Naive thymus-derived CD4-positive, alpha-beta T cell (primary cell): ENCODE measurements around the gene NDUFAF7. TPM values are rescaled to one million over a fixed set of nuclear protein-coding genes. Genes with fewer than 3 reads are reported as not detected.

Experiments
- ATAC-seq: fragments of 150-1000 bp; cut with Tn5 transposase; 2 replicates; pipeline ENCODE4 v1.10.0; 2021; ENCODE audit warnings: mild to moderate bottlenecking, moderate library complexity
- CTCF ChIA-PET: fragments of 350-600 bp; sonication (Branson Sonifier 250); formaldehyde crosslinking; loops from one replicate; lab custom pipeline; 2021; ENCODE audit warnings: antibody characterized with exemption; lab: Charles Lee
- POLR2A ChIA-PET: fragments of 350-600 bp; sonication (Branson Sonifier 250); formaldehyde crosslinking; loops from one replicate; lab custom pipeline; 2021; ENCODE audit warnings: antibody characterized with exemption, inconsistent platforms; lab: Charles Lee
- DNase-seq, 9 donors: peaks; one replicate each; pipeline versions ENCODE4 v3.0.0 to v3.0.0-alpha.2; 2020 to 2022; ENCODE audit warnings: mixed read lengths in 1 of 9
- H3K27ac ChIP-seq: one replicate; pipeline ENCODE4 v1.7.0; 2013; ENCODE audit warnings: mild to moderate bottlenecking, low read depth, low read length, moderate library complexity
- H3K27me3 ChIP-seq, 2 donors: one replicate each; pipeline ENCODE4 v1.7.0; 2013; ENCODE audit warnings: low read length in 2 of 2, mild to moderate bottlenecking in 2 of 2, moderate library complexity in 2 of 2; ENCODE audit not compliant: control insufficient read depth in 2 of 2, insufficient read depth in 2 of 2
- H3K36me3 ChIP-seq, 3 experiments: 1 replicate in 2 of 3; 2 replicates in 1 of 3; pipeline ENCODE4 v1.7.0; 2013; ENCODE audit warnings: low read length in 3 of 3, mild to moderate bottlenecking in 3 of 3, moderate library complexity in 1 of 3; ENCODE audit not compliant: insufficient read depth in 3 of 3, control insufficient read depth in 2 of 3
- H3K4me1 ChIP-seq, 2 donors: one replicate each; pipeline ENCODE4 v1.7.0; 2013; ENCODE audit warnings: low read length in 2 of 2, mild to moderate bottlenecking in 2 of 2, moderate library complexity in 1 of 2; ENCODE audit not compliant: control insufficient read depth in 2 of 2, insufficient read depth in 2 of 2
- H3K4me3 ChIP-seq: 2 replicates; pipeline ENCODE4 v1.7.0; 2013; ENCODE audit warnings: mild to moderate bottlenecking, low read length
- H3K9me3 ChIP-seq, 3 experiments: 1 replicate in 2 of 3; 2 replicates in 1 of 3; pipeline ENCODE4 v1.7.0; 2013; ENCODE audit warnings: low read length in 3 of 3; ENCODE audit not compliant: control insufficient read depth in 2 of 3
- H3K27ac Mint-ChIP-seq, 9 donors: one replicate each; pipeline ENCODE4 v1.8.0; 2020 to 2022; ENCODE audit warnings: mixed read lengths in 9 of 9, mild to moderate bottlenecking in 8 of 9, moderate library complexity in 5 of 9, inconsistent platforms in 2 of 9
- H3K27me3 Mint-ChIP-seq, 5 donors: one replicate each; pipeline ENCODE4 v1.8.0; 2021 to 2022; ENCODE audit warnings: mixed read lengths in 5 of 5, mild to moderate bottlenecking in 1 of 5
- H3K36me3 Mint-ChIP-seq, 5 donors: one replicate each; pipeline ENCODE4 v1.8.0; 2020 to 2022; ENCODE audit warnings: mixed read lengths in 5 of 5, mild to moderate bottlenecking in 3 of 5, inconsistent platforms in 1 of 5
- H3K4me1 Mint-ChIP-seq, 7 donors: one replicate each; pipeline ENCODE4 v1.8.0; 2020 to 2022; ENCODE audit warnings: mixed read lengths in 7 of 7, mild to moderate bottlenecking in 3 of 7, inconsistent platforms in 1 of 7
- H3K4me3 Mint-ChIP-seq, 10 donors: one replicate each; pipeline ENCODE4 v1.8.0; 2020 to 2022; ENCODE audit warnings: mild to moderate bottlenecking in 10 of 10, mixed read lengths in 10 of 10, moderate library complexity in 6 of 10, inconsistent platforms in 2 of 10
- H3K9me3 Mint-ChIP-seq, 11 donors: one replicate each; pipeline ENCODE4 v1.8.0; 2020 to 2022; ENCODE audit warnings: mixed read lengths in 11 of 11, mild to moderate bottlenecking in 4 of 11, inconsistent platforms in 1 of 11, moderate library complexity in 1 of 11
- intact Hi-C, 2 donors: fragments of 100-400 bp; cut with micrococcal nuclease; formaldehyde crosslinking; loops; one replicate each; pipeline ENCODE4 v1.15.1; 2023
- polyA plus RNA-seq, 2 donors: library from polyadenylated mRNA; unstranded; fragments of 300-500 nt; fragmentation: Illumina TruSeq; gene quantifications; one replicate each; pipeline ENCODE4 v1.2.3, GENCODE V29; 2021
- total RNA-seq, 6 experiments: library from RNA in 5 of 6; stranded (reverse) in 5 of 6; gene quantifications; 1 replicate in 5 of 6; 2 replicates in 1 of 6; pipeline ENCODE4 v1.2.3 and lab custom pipeline; 2021 to 2026

NDUFAF7 gene, protein sequence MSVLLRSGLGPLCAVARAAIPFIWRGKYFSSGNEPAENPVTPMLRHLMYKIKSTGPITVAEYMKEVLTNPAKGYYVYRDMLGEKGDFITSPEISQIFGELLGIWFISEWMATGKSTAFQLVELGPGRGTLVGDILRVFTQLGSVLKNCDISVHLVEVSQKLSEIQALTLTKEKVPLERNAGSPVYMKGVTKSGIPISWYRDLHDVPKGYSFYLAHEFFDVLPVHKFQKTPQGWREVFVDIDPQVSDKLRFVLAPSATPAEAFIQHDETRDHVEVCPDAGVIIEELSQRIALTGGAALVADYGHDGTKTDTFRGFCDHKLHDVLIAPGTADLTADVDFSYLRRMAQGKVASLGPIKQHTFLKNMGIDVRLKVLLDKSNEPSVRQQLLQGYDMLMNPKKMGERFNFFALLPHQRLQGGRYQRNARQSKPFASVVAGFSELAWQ
- 10 to 100 TPM; 21.6 to 38.2 (median 28.5) TPM for total RNA-seq
- 10 to 100 TPM in 1 of 2 donors, 1 to 10 TPM in 1; 9.5 to 11.7 TPM for polyA plus RNA-seq
- total RNA-seq (lab: John Stamatoyannopoulos, UW): 24.5 reads per million, percentile 55 among the genes with 10 or more reads in this experiment

DNA sequence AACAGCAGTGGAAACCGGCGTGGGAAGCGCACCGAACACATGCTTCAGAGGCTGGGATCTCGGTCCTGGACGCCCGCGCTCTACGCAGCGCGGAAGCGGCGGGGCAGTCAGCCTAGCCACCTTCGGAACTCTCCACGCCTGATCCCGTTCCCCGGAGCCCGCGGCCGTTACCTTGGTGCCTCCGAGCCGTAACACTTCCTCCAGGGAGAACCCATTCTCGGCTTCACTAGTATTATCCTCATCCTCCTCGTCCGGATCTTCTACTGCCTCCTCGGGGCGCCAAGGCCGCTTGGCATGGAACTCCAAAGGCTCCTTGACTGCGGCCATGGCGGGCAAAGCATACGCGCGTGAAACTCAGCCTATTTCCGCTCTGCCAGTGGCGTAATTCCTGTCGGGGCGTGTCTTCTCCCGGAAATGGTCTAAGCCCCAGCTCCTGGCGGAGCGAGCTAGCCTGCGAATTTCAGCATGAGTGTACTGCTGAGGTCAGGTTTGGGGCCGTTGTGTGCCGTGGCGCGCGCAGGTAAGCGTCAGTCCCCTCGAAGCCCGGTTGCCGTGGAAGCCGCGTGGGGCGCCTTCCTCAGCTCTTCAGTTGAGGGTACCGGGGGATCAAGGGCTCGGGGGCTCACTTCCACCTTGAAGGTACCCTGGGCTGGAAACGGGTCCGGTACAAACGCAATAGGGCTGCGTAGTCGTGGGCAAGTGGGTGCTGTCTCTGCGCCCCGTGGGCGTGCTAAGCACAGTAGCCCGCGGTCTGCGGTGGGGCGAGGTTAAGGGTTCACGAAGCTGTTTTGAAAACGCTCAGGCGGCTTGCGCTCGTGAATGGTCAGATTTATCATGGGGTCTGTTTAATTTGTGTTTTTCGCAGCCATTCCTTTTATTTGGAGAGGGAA, at the start of gene NDUFAF7, which contains the start of gene CEBPZ:
Gene NDUFAF7, plus strand, starts transcription at position 418 of the 890 bp plus-strand sequence. Its CDS starts 48 bp downstream, at position 466.
Gene CEBPZ, minus strand, starts transcription at position 356 of the 890 bp plus-strand sequence. Its CDS starts 29 bp downstream, at position 327.
- H3K4me3 Mint-ChIP-seq: no peak within 1 kb of the TSS
- H3K36me3 Mint-ChIP-seq: peaks cover 5 to 30% (median 29%) of the 10 kb centered on the region in 5 donors
- no peaks in the 10 kb centered on the region for H3K27me3 Mint-ChIP-seq
- DNase-seq (peak; percentile 71 to 87 (median 84)), ATAC-seq (peak; percentile 95)
- H3K9me3 Mint-ChIP-seq: peaks cover 0 to 1% (median 0%) of the 10 kb centered on the region in 11 donors
- intact Hi-C loops: loop anchor here (1.0 to 5.0 kb wide), 11 partner anchors 13 to 265 kb away; partner anchors contain the start of genes CEBPZOS (in 2 of the 2), GPATCH11 (in 2 of the 2), HEATR5B (in 2 of the 2) and PRKD3 (in 2 of the 2)
- Histone ChIP-seq H3K27ac (peak within 1 kb of the TSS; percentile 93), H3K27me3 (no peaks in the 10 kb centered on the region), H3K4me3 (peak within 1 kb of the TSS; percentile 84), H3K36me3 (peaks cover 0 to 32% (median 19%) of the 10 kb centered on the region in 3 experiments), H3K9me3 (no peaks in the 10 kb centered on the region), H3K4me1 (peaks cover 31 to 39% of the 10 kb centered on the region in 2 donors)
- H3K27ac Mint-ChIP-seq: no peak within 1 kb of the TSS
- peaks cover 25 to 54% (median 43%) of the 10 kb centered on the region in 7 donors for H3K4me1 Mint-ChIP-seq
- ChIA-PET CTCF (interaction anchor here (1.1 kb wide), 1 partner anchor 9 kb away, joined by 5 read pairs; no protein-coding TSS in a partner anchor), POLR2A (interaction anchor here (0.7 to 2.2 kb wide), 10 partner anchors 12 to 1520 kb away, joined by 3 to 14 read pairs (median 3); partner anchors contain the start of gene SRSF7)

DNA sequence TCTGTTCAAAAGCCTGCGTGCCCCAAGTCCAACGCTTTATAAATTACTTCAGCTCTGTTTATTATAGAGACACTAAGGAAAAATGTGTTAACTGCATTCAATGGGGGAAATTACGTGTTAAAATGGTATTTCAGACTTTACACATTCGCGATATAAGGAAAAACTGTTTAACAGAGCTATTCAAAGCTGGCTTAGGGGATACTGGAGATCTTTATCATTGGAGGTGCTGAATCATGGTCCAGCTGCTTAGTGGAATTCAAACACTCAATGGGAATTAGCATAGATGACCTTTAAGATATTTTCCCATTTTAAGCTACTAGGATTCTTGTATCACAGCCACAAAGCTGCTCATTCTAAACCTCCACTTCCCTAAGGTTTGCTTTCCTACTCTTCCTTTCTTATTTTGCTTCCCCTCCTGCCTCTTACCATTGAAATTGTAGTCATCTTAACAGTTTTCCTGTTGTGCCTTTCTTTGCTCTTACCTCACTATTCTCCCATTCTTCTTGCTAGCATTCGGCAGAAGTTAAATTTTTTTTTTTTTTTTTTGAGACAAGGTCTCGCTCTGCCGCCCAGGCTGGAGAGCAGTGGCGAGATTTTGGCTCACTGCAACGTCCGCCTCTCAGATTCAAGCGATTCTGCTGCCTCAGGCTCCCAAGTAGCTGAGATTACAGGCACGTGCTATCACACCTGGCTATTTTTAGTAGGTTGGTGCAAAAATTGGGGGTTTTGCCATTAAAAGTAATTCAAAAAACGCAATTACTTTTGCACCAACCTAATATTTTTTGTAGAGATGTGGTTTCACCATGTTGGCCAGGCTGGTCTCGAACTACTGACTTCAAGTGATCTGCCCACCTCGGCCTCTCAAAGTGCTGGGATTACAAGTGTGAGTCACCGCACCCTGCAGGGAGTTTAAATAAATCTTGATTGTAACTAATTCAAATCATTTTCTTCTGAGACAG, 49.5 kb upstream of the NDUFAF7 start:
- no peaks in the 10 kb centered on the region for H3K4me1 ChIP-seq
- no peak for ATAC-seq
- H3K27me3 ChIP-seq: no peaks in the 10 kb centered on the region
- H3K36me3 Mint-ChIP-seq: no peaks in the 10 kb centered on the region
- H3K27me3 Mint-ChIP-seq: peaks cover 8 to 58% (median 13%) of the 10 kb centered on the region in 5 donors
- H3K4me3 Mint-ChIP-seq: no peak overlapping the region
- H3K27ac ChIP-seq: no peak overlapping the region
- ChIA-PET CTCF (no interaction called here), POLR2A (interaction anchor here (0.7 kb wide), 1 partner anchor 144 kb away, joined by 4 read pairs; no protein-coding TSS in a partner anchor)
- no peak overlapping the region for H3K27ac Mint-ChIP-seq
- no peaks in the 10 kb centered on the region for H3K36me3 ChIP-seq
- H3K4me1 Mint-ChIP-seq: no peaks in the 10 kb centered on the region
- H3K9me3 Mint-ChIP-seq: no peaks in the 10 kb centered on the region
- no peak for DNase-seq
- H3K9me3 ChIP-seq: no peaks in the 10 kb centered on the region
- intact Hi-C loops: no loop called here
- no peak overlapping the region for H3K4me3 ChIP-seq

DNA sequence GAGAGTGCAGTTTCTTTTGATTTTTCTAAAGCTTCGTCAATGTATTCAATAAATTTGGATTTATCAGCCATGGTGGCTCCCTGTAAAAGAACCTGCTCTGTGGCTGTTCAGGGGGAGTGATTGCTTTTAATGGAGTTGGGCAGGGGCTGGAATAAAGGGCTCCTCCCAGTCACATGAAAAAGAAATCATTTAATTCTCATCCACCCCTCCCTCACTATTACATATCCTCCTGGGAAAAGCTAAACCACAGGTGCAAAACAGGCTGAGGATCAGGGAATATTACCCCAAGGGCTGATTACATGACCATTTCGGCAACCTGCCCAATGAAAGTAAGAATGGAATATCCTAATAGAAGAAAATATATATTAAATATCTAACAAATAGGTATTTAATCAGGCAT, 42.9 kb upstream of the NDUFAF7 start, which contains the start of gene SULT6B1:
Gene SULT6B1, minus strand, starts transcription at position 101 of the 400 bp plus-strand sequence. Its CDS starts 30 bp downstream, at position 71.
- Histone ChIP-seq H3K9me3 (no peaks in the 10 kb centered on the region), H3K27ac (no peak within 1 kb of the TSS), H3K36me3 (no peaks in the 10 kb centered on the region), H3K4me3 (no peak within 1 kb of the TSS), H3K27me3 (no peaks in the 10 kb centered on the region), H3K4me1 (no peaks in the 10 kb centered on the region)
- Mint-ChIP-seq H3K27me3 (peaks cover 0 to 33% (median 8%) of the 10 kb centered on the region in 5 donors), H3K9me3 (no peaks in the 10 kb centered on the region), H3K27ac (no peak within 1 kb of the TSS), H3K36me3 (no peaks in the 10 kb centered on the region), H3K4me1 (peaks cover 0 to 2% (median 0%) of the 10 kb centered on the region in 7 donors), H3K4me3 (no peak within 1 kb of the TSS)
- ATAC-seq: no peak
- DNase-seq: no peak
- POLR2A ChIA-PET: interaction anchor here (1.0 kb wide), 1 partner anchor 43 kb away, joined by 3 read pairs; the partner anchor contains the start of genes CEBPZ and NDUFAF7
- CTCF ChIA-PET: interaction anchor here (0.6 kb wide), 1 partner anchor 100 kb away, joined by 3 read pairs; no protein-coding TSS in a partner anchor
- intact Hi-C loops: no loop called here

DNA sequence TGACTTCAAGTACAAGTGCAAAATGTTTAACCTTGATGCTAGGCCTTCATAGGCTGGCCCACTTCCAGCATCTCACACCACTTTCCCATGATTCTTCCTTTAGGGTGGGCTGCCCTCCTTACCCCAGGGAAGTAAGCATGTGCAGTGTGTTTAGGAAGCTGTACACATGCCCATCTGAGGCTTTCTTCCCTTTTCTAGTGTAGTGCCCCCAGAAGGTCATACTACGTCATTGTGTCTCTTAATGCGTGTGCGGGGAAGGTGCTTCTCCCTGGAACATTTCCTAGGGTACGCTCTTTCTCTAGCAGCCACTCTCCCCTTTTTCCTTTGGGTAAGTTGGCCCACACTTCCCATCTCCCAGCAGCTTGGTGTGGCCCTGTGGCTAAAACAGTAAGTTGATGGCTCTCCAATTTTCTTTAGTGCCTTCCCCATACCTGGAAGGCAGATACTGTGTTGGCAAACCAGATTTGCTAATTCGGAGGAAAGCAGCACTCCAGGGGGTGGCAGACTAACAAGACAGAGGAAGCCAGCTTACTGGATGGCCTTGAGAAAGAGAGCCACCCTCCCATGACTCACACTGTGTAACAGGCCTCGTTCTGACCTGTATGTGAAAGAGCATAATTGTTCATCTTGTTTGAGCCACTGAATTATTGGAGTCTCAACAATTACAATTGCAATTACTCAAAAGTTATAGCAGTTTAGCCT, 41.9 kb upstream of the NDUFAF7 start:
- Histone ChIP-seq H3K27me3 (no peaks in the 10 kb centered on the region), H3K27ac (no peak overlapping the region), H3K4me1 (no peaks in the 10 kb centered on the region), H3K36me3 (no peaks in the 10 kb centered on the region), H3K9me3 (no peaks in the 10 kb centered on the region), H3K4me3 (no peak overlapping the region)
- ChIA-PET CTCF (interaction anchor here (0.6 to 1.1 kb wide), 2 partner anchors 22 to 99 kb away, joined by 3 read pairs; no protein-coding TSS in a partner anchor), POLR2A (interaction anchor here (1.0 kb wide), 1 partner anchor 42 kb away, joined by 3 read pairs; the partner anchor contains the start of genes CEBPZ and NDUFAF7)
- H3K27me3 Mint-ChIP-seq: peaks cover 0 to 25% (median 5%) of the 10 kb centered on the region in 5 donors
- H3K27ac Mint-ChIP-seq: no peak overlapping the region
- no peaks in the 10 kb centered on the region for H3K36me3 Mint-ChIP-seq
- no peak overlapping the region for H3K4me3 Mint-ChIP-seq
- H3K4me1 Mint-ChIP-seq: peaks cover 0 to 2% (median 0%) of the 10 kb centered on the region in 7 donors
- ATAC-seq: peak; percentile 80
- no peak for DNase-seq
- no peaks in the 10 kb centered on the region for H3K9me3 Mint-ChIP-seq
- intact Hi-C loops: no loop called here

DNA sequence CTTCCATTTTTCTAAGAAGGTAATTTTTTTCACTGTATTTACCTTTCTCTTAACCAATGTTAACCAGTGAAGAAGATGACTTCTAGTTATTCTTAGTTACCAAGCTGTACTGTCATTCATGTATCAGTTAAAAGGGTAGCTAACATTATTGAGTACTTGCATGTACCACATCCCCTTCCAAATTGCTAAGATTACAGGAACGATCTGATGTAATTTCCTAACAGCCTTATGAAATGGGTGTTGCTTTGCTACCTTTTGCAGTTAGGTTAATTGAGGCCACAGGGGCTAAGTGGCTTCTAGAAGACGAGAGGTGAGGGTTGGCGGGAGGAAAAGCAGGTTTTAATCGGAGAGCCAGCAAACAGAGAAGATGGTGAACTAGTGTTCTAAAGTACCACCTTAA, 41.2 kb upstream of the NDUFAF7 start:
- DNase-seq (no peak), ATAC-seq (no peak)
- ChIA-PET POLR2A (no interaction called here), CTCF (interaction anchor here (0.8 to 1.1 kb wide), 2 partner anchors 13 to 23 kb away, joined by 3 read pairs; no protein-coding TSS in a partner anchor)
- Mint-ChIP-seq H3K9me3 (no peaks in the 10 kb centered on the region), H3K27me3 (peaks cover 0 to 22% (median 5%) of the 10 kb centered on the region in 5 donors), H3K4me1 (peaks cover 0 to 2% (median 0%) of the 10 kb centered on the region in 7 donors), H3K4me3 (no peak overlapping the region), H3K27ac (peak overlapping the region in 1 of 9 donors; percentile 1), H3K36me3 (peaks cover 0 to 2% (median 0%) of the 10 kb centered on the region in 5 donors)
- Histone ChIP-seq H3K36me3 (no peaks in the 10 kb centered on the region), H3K27ac (no peak overlapping the region), H3K27me3 (no peaks in the 10 kb centered on the region), H3K9me3 (no peaks in the 10 kb centered on the region), H3K4me3 (no peak overlapping the region), H3K4me1 (no peaks in the 10 kb centered on the region)
- intact Hi-C loops: no loop called here
